Measurements from ENCODE around the gene SEMA4B.
"Not testable (repeated sequence)": the region's sequence is repeated elsewhere in the genome, so short reads cannot be mapped to it uniquely, and the experiment has no call there.

Gene SEMA4B

DNA sequence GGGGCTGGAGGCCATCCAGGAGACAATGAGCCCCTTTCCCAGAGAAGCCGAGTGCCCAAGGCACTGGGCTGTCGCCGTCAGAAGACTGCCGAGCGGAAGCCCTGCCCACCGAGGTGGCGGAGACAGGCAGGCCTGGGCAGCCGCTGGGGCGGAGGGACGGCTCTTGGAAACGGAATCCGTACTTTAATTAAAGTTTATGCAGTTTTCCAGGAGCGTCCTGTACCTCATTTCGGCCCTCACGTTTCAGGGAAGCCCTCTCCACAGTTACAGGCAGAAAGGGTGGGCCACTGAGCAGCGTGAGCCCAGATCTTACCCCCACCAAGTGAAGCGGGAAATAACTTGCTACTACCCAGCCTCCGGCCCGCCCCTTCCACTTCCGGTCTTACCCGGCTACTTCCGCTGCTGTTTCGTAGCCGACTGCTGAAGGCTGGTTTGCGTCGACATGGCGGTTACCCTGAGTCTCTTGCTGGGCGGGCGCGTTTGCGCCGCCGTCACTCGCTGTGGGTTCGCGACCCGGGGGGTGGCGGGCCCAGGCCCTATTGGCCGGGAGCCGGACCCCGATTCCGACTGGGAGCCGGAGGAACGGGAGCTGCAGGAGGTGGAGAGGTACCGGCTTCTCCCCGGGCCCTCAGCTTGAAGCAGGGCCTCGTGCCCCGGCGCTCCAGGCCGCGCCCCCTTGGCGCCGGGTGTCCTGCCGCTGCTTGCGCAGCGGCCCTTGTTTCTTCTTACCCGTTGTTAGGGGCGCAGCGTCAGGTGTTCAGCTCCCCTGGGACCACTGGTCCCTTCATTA lies 64.3 kb downstream of the SEMA4B start, which contains the start of gene NGRN:
NGRN (plus strand) TSS at position 402 of the 790 bp plus-strand sequence; CDS start at position 443, 41 bp downstream.
- DNase-seq, result peak; percentile 81

DNA sequence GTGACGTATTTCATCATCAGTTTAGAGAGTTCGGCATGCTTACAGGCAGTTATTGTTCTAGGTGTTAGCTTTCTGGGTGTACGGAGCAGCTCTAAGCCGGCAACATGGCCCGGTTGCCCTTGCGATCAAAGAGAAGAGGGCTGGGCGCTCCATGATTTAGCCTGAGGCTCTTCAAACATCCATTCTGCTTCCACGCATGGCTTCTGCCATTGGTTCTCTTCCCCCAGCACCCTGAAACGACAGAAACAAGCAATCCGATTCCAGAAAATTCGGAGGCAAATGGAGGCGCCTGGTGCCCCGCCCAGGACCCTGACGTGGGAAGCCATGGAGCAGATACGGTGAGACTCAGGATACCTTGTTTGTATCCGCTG lies 64.9 kb downstream of the SEMA4B start:
- peak; percentile 45 for DNase-seq

DNA sequence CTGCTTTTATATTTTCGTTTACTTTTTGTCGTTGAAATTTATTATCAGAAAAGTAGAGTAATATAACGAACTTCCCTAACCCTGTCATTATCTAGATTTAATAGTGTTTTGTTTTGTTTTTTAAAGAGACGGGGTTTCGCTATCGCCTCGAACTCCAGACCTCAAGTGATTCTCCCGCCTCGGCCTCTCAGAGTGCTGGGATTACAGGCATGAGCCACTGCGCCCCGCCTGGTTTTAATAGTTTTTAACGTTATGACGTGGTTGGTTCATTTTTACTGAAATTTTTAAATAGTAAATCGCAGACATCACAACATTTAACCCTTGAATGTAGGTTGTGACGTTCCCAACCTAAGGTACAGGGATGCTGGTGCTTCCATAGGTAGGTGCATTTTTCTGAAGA lies 65.4 kb downstream of the SEMA4B start:
- no peak for DNase-seq

- DNase-seq, result no peak
Observed at GRCh38 chr15:90268415-90268814, 67.3 kb downstream of the SEMA4B start.

- DNase-seq, result no peak
Observed at GRCh38 chr15:90270502-90271150, 69.5 kb downstream of the SEMA4B start.

DNA sequence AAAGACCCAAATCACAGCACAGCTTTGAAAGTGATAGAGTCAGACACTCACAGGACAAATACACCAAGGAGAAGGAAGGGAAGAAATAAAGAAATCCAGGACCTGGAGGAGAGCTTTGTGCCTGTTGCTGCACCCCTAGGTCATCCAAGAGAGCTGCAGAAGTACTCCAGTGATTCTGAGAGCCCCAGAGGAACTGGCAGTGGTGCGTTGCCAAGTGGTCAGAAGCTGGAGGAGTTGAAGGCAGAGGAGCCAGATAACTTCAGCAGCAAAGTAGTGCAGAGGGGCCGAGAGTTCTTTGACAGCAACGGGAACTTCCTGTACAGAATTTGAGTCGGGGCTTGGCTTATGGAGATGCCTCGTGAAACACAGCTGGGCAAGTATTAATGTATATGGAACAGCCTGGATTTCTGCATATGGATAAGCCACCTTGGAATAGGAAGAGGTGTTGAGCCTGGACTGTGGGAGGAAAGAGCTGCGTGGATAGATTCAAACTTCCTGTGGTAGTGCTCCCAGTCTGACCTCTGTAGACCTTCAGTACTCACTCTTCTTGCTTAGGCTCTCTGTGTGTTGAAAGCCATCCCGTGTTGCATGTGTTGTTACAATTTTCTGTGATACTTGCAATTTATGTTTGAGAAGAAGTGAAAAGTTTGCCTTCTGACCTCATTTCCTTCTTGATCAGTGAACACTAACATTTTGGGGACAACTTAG lies 70.5 kb downstream of the SEMA4B start:
- DNase-seq, result no peak

DNA sequence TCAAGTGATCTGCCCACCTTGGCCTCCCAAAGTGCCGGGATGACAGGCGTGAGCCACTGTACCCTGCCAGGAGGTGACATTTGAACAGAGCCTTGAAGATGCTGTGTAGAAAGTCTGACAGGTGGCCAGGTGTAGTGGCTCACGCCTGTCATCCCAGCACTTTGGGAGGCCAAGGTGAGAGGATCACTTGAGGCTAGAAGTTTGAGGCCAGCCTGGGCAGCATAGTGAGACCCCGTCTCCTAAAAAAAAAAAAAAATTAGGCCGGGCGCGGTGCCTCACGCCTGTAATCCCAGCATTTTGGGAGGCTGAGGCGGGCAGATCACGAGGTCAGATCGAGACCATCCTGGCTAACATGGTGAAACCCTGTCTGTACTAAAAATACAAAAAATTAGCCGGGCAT lies 77.3 kb downstream of the SEMA4B start:
- DNase-seq, result not testable (repeated sequence)
